Mucosa of rectum (tissue), 2 donors: ENCODE results near the gene REELD1.

Experiments
- H3K27ac ChIP-seq, 2 donors: one replicate each; pipeline ENCODE4 v1.7.0; 2013; ENCODE audit warnings: inconsistent platforms in 2 of 2, low read depth in 2 of 2, low read length in 2 of 2
- H3K27me3 ChIP-seq, 2 donors: one replicate each; pipeline ENCODE4 v1.7.0; 2013; ENCODE audit warnings: low read length in 2 of 2; ENCODE audit not compliant: control insufficient read depth in 2 of 2, insufficient read depth in 2 of 2
- H3K36me3 ChIP-seq, 2 donors: one replicate each; pipeline ENCODE4 v1.7.0; 2013; ENCODE audit warnings: low read length in 2 of 2; ENCODE audit not compliant: control insufficient read depth in 2 of 2, insufficient read depth in 2 of 2
- H3K4me1 ChIP-seq, 2 donors: one replicate each; pipeline ENCODE4 v1.7.0; 2013; ENCODE audit warnings: low read length in 2 of 2, mild to moderate bottlenecking in 1 of 2; ENCODE audit not compliant: control insufficient read depth in 2 of 2, insufficient read depth in 2 of 2
- H3K4me3 ChIP-seq, 2 donors: one replicate each; pipeline ENCODE4 v1.7.0; 2013; ENCODE audit warnings: low read length in 2 of 2
- H3K9ac ChIP-seq, 2 donors: one replicate each; pipeline ENCODE4 v1.7.0; 2013; ENCODE audit warnings: low read length in 2 of 2, low read depth in 1 of 2, mild to moderate bottlenecking in 1 of 2
- H3K9me3 ChIP-seq, 2 donors: one replicate each; pipeline ENCODE4 v1.7.0; 2013; ENCODE audit warnings: low read length in 2 of 2; ENCODE audit not compliant: control insufficient read depth in 2 of 2
- donor health status: healthy.
- donor health status: Normal muscosa, but diverticular disease.

The REELD1 gene

DNA sequence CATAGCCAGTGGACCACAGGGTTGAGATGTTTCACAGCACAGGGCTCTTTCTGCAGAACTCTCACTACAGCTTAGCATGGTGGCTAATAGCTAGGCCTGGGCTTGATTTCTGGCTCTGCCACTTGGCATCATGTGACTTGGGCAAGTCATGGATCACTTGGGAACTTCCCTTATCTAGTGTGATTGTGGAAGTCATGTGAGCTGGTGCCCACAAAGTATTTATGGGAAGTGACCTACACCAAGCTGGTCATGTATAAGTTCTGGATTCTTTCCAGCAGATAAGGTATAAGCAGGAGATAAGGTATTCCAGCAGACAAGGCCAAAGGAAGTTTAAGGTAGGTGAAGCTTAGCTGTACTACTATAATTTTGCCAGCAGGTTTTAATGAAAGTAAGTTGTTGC lies 61.0 kb downstream of the REELD1 start:
- Histone ChIP-seq H3K27me3 (no peaks in the 10 kb centered on the region), H3K27ac (no peak overlapping the region), H3K36me3 (no peaks in the 10 kb centered on the region), H3K9me3 (no peaks in the 10 kb centered on the region), H3K4me1 (no peaks in the 10 kb centered on the region), H3K4me3 (no peak overlapping the region), H3K9ac (no peak overlapping the region)

- Histone ChIP-seq H3K27ac (no peak overlapping the region), H3K27me3 (no peaks in the 10 kb centered on the region), H3K36me3 (no peaks in the 10 kb centered on the region), H3K4me3 (no peak overlapping the region), H3K4me1 (no peaks in the 10 kb centered on the region), H3K9ac (no peak overlapping the region), H3K9me3 (no peaks in the 10 kb centered on the region)
Observed at GRCh38 chr4:146278986-146279385, 64.6 kb downstream of the REELD1 start.
